AG09319 (cell line): Measurements from ENCODE around the gene LEFTY1.
"Not testable (repeated sequence)": the region's sequence is repeated elsewhere in the genome, so short reads cannot be mapped to it uniquely, and the experiment has no call there.

Experiments
- DNase-seq: peaks from one replicate; pipeline ENCODE4 v3.0.0-alpha.2; 2010; ENCODE audit warnings: low read depth; ENCODE audit errors: extremely low read depth
- TF ChIP-seq, protein P1 (sequence below): IDR thresholded peaks from 2 replicates; pipeline ENCODE4 v1.5.1; 2011; ENCODE audit warnings: low read depth, mild to moderate bottlenecking, inconsistent platforms, low read length, moderate library complexity

The LEFTY1 gene

DNA sequence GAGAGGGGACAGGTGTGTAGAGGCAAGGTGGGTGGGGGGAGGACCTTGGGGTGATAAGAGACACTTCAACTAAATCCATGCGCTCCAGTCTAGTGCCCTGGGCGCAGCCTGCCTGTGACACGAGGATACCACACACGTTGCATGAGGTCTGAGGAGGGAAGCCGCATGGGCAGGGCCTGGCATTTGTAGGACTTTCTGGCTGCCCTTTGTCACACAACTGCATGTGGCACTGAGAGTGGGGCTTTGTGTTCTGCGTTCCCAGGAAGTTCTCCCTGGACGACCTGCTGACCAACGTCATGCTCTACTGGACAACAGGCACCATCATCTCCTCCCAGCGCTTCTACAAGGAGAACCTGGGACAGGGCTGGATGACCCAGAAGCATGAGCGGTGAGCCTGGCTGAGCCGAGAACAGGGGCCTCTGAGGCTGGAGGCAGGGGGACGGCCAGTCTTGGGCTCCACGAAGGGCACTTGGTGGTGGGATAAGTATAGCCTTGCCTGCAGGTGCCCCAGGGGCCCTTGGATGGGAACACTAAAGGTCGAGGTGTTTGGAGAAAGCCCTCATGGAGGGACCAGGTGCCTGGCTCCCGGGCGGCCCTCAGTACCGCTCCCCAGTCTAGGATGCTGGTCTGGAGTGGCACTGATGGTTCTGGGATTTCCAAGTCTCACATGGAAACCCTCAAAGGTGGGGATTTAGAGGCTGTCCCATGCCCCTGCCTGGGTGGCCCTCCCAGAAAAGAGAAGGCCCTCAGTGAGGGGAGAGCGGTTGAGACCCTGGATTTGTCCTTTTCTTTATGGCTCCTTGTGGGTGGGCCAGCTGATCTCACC lies 44.5 kb downstream of the LEFTY1 start:
- no peak for DNase-seq
- TF ChIP-seq, protein P1, sequence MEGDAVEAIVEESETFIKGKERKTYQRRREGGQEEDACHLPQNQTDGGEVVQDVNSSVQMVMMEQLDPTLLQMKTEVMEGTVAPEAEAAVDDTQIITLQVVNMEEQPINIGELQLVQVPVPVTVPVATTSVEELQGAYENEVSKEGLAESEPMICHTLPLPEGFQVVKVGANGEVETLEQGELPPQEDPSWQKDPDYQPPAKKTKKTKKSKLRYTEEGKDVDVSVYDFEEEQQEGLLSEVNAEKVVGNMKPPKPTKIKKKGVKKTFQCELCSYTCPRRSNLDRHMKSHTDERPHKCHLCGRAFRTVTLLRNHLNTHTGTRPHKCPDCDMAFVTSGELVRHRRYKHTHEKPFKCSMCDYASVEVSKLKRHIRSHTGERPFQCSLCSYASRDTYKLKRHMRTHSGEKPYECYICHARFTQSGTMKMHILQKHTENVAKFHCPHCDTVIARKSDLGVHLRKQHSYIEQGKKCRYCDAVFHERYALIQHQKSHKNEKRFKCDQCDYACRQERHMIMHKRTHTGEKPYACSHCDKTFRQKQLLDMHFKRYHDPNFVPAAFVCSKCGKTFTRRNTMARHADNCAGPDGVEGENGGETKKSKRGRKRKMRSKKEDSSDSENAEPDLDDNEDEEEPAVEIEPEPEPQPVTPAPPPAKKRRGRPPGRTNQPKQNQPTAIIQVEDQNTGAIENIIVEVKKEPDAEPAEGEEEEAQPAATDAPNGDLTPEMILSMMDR, result no peak

- DNase-seq, result no peak
- TF ChIP-seq, protein P1, result no peak
These were observed 45.5 kb downstream of the LEFTY1 start for GRCh38 chr1:225843426-225843795.

DNA sequence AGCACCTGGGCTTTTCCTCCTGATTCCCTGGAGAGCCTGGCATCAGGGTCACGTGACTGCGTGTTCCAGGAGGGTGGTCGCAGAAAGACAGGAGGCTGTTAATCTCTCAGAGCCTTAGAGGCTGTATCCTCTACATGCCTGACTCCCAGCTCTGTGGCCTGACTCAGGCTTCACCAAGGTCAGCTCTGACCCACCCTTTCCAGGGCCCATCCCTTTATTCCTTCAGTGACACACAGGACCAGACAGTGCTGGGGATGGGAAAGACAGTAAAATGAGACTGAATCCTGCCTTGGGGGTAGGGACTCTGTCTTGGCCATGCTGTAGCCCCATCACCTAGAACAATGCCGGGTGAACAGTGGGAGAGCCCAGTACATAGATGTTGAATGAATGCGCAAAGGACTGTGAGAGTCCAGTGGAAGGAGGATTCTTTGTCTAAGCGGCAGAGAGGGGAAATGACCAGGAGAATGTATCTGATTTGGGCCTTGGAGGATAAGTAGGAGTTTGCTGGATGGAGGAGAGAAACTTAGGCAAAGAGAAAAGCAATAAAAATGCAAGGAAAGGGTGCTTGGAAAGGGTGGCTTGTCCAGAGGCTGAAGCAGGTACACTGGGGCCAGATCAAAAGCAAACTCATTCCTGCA lies 46.0 kb downstream of the LEFTY1 start:
- TF ChIP-seq, protein P1, result no peak
- no peak for DNase-seq

DNA sequence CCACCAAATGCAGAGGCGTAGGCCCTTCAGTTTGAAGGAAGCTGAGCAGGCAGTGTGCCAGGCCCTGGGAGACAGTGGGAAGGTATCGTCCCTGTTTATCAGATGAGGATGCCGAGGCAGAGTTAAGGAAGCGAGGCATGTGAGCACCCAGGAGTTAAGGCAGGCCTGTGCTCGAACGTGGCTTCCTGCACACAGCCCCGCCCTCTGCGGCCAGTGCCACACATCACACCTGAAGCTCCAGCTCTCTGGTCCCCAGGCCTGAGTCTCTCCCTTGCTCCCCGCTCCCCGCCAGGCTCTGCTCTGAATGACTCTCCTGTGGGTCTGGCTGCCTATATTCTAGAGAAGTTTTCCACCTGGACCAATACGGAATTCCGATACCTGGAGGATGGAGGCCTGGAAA lies 46.9 kb downstream of the LEFTY1 start:
- TF ChIP-seq, protein P1, result no peak
- no peak for DNase-seq

- no peak for DNase-seq
- TF ChIP-seq, protein P1, result no peak
These were observed 48.2 kb downstream of the LEFTY1 start for GRCh38 chr1:225840713-225841112.

- TF ChIP-seq, protein P1, result no peak
- no peak for DNase-seq
These were observed 48.7 kb downstream of the LEFTY1 start for GRCh38 chr1:225840223-225840610.

DNA sequence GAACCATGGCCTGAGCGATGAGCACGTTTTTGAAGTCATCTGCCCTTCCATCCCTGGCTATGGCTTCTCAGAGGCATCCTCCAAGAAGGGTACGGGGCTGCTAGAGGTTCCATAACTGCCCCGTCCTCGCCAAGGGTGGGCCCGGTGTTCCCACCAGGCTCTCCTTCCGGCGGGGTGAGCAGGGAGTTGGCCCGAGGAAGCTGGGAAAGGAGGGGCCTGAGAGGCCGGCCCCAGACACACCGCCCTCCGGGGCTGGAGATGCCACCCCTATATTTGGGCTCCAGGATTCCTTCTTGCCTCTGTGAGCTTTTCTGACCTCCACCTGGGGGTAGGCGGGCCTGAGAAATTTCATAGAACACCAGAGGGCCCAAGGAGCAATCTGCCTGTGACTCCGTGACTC lies 50.2 kb downstream of the LEFTY1 start:
- TF ChIP-seq, protein P1, result no peak
- DNase-seq, result no peak

GRCh38 chr1:225836296-225836695 lies 52.6 kb downstream of the LEFTY1 start:
- not testable (repeated sequence) for DNase-seq
